AG10803 (cell line): ENCODE data around the gene CYP19A1.
A peak's percentile ranks its signal among the peaks of the same experiment; 100 is the strongest.

Source experiments
- DNase-seq: peaks from one replicate; pipeline ENCODE4 v3.0.0; 2010; ENCODE audit warnings: low read depth
- H3K4me3 ChIP-seq: 2 replicates; pipeline ENCODE4 v1.5.1; 2011; ENCODE audit warnings: mild to moderate bottlenecking, low read length, control low read depth
- CTCF ChIP-seq: conservative IDR thresholded peaks from 2 replicates; pipeline ENCODE4 v1.5.1; 2011; ENCODE audit warnings: mild to moderate bottlenecking, low read length, control low read depth, inconsistent platforms

The CYP19A1 gene

GRCh38 chr15:51183076-51183475 lies 155.3 kb downstream of the CYP19A1 start:
- no peak for DNase-seq
- TF ChIP-seq CTCF: no peak

GRCh38 chr15:51181905-51182304 lies 156.5 kb downstream of the CYP19A1 start:
- H3K4me3 ChIP-seq: no peak overlapping the region
- TF ChIP-seq CTCF: no peak
- no peak for DNase-seq

More at GRCh38 chr15:51183076-51183475, 155.3 kb downstream of the CYP19A1 start:
- H3K4me3 ChIP-seq: no peak overlapping the region

GRCh38 chr15:51181221-51181620 lies 157.2 kb downstream of the CYP19A1 start:
- no peak for DNase-seq
- H3K4me3 ChIP-seq: no peak overlapping the region
- no peak for TF ChIP-seq CTCF

- no peak overlapping the region for H3K4me3 ChIP-seq
- DNase-seq: no peak
- no peak for TF ChIP-seq CTCF
These were observed 157.9 kb downstream of the CYP19A1 start for GRCh38 chr15:51180534-51180933.

- TF ChIP-seq CTCF: no peak
- H3K4me3 ChIP-seq: no peak overlapping the region
- no peak for DNase-seq
These were observed 158.4 kb downstream of the CYP19A1 start for GRCh38 chr15:51180011-51180410.

- peak overlapping the region; percentile 34 for H3K4me3 ChIP-seq
- DNase-seq: peak; percentile 59
- no peak for TF ChIP-seq CTCF
These were observed 166.2 kb downstream of the CYP19A1 start for GRCh38 chr15:51172193-51172592.

GRCh38 chr15:51171634-51171932 lies 166.8 kb downstream of the CYP19A1 start:
- TF ChIP-seq CTCF: no peak
- no peak for DNase-seq
- H3K4me3 ChIP-seq: no peak overlapping the region
